Measurements from ENCODE around the gene ADAM12.
"Not testable (repeated sequence)": the region's sequence is repeated elsewhere in the genome, so short reads cannot be mapped to it uniquely, and the experiment has no call there.

ADAM12 gene

GRCh38 chr10:126405239-126405775, 17.0 kb upstream of the ADAM12 start:
- no peak for DNase-seq

GRCh38 chr10:126402721-126403695, 14.7 kb upstream of the ADAM12 start:
- DNase-seq: no peak

DNA sequence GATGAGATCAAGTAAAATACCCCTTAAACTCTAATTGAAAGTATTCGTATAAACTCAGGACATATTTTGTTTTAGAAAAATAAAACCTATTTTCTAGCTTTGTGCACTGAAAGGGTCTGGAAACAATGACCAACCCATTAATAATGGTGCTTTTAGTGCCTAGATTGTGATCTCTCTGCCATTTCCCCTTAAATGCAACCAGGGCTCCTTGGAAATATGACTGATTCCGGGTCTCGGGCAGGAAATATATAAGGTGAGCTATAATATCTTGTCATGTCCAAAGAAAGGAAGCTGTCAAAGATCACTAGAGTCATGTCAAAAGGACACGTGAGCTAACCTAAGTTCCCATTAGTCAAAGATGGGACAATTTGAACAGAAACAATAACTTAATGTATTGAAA, 12.4 kb upstream of the ADAM12 start:
- DNase-seq: no peak

- DNase-seq: no peak
These were observed 10.6 kb upstream of the ADAM12 start for GRCh38 chr10:126398924-126399323.

DNA sequence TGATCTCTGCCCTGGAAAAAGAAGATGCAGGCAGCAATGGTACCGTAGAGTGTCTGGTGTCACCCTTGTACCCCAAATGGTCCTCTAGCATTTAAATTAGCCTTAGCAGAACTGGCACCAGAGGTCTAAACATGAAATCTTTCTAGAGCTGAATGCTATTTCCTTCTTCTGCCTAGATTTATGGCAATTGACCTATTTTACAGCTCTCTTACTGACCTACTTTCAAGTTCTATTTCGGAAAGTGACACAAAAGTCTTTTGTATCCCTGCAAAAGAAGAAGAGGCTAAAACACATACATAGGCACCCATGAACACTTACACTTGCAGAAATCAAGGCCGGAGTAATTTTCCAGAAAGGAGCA, 10.1 kb upstream of the ADAM12 start:
- DNase-seq: no peak

- DNase-seq: no peak
These were observed 9.5 kb upstream of the ADAM12 start for GRCh38 chr10:126397640-126398382.

DNA sequence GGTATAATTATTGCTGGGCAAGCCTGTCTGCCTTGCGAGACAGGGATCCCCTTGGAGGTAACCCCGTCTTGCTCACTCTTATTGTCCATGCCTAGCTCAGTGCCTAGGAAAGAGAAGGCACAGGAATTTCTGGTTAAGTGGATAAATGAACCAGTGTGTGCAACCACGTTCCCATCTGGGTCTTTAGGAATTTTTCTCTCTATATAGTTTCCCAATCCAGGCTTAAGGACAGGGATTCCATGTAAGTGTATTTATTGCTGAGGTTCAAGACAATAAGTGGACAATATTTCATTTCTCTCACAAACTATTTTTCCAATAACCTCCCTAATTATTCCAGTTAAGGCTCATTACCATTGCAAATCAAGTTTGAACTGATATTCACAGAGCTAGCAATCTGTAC, 8.9 kb upstream of the ADAM12 start:
- no peak for DNase-seq

- DNase-seq: no peak
These were observed 6.7 kb upstream of the ADAM12 start for GRCh38 chr10:126394948-126395347.

GRCh38 chr10:126393076-126393475, 4.8 kb upstream of the ADAM12 start:
- DNase-seq: no peak

DNA sequence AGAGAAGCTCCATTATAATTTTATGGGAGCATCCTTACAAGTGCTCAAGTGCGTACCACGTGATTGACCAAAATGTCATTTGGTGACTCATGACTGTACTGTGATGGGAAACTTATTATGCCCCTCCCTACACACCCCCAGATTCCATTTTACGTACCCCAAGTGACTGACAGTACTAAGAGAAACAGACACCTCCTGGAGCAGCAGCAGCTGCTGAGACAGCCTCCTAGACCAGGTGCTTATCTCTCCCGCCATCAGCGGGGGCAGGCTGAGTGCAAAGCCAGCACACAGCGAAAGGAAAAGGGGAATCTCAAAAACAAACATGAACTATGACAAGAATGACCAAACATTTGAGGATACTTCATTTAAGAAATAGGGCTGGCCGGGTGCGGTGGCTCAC, 4.2 kb upstream of the ADAM12 start:
- DNase-seq: no peak

GRCh38 chr10:126392068-126392467, 3.8 kb upstream of the ADAM12 start:
- DNase-seq: no peak

- no peak for DNase-seq
These were observed 3.1 kb upstream of the ADAM12 start for GRCh38 chr10:126391192-126391885.

GRCh38 chr10:126390324-126390723, 2.0 kb upstream of the ADAM12 start:
- DNase-seq: no peak

- peak; percentile 54 for DNase-seq
These were observed 996 bp downstream of the ADAM12 start for GRCh38 chr10:126387041-126387921.

DNA sequence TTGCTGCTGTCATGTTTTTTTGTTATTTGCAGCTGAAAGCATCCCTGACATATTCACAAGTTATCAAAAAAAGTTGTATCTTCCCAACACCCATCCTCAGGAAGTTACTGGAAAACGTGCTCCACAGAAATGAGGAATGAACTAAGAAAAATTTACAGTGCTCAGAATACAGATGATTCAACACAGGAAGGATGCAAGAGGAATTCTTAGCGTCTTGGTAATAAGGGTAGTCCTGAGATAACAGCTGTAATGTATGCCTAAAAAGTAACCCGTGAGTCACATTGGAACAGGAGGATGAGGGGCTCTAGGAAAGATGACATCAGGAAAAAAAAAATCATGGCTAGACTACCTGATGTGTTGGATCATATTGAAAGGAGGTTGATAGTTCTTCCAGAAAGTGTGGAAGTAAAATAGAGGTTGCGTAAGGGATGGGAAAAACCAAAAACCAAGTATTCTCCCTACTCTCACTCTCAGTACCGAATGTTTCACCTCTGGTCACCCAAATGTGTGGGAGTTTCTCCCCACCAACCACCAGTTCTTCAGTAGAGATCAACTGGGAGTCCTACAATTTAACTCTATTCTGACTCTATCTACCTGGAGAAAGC, 3.9 kb downstream of the ADAM12 start:
- DNase-seq: no peak

GRCh38 chr10:126380352-126381076, 7.8 kb downstream of the ADAM12 start:
- no peak for DNase-seq

DNA sequence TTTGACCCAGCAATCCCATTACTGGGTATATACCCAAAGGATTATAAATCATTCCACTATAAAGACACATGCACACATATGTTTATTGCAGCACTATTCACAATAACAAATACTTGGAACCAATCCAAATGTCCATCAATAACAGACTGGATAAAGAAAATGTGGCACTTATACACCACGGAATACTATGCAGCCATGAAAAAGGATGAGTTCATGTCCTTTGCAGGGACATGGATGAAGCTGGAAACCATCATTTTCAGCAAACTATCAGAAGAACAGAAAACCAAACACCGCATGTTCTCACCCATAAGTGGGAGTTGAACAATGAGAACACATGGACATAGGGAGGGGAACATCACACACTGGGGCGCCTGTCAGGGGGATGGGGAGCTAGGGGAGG, 9.1 kb downstream of the ADAM12 start:
- DNase-seq: not testable (repeated sequence)

DNA sequence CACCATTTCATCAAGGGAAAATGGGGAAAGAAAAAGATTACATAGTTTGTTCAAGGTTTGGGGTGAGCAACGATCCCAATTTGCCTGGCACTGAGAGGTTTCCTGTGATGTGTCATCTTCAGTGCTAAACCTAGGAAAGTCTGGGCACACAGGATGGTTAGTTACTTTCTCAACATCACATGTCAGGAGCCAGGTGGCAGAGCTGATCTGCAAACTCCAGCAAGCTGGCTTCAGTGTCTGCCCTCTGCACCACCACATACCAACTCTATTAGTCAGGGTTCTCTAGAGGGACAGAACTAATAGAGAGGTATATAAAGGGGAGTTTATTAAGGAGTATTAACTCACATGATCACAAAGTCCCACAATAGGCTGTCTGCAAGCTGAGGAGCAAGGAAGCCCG, 11.3 kb downstream of the ADAM12 start:
- no peak for DNase-seq

DNA sequence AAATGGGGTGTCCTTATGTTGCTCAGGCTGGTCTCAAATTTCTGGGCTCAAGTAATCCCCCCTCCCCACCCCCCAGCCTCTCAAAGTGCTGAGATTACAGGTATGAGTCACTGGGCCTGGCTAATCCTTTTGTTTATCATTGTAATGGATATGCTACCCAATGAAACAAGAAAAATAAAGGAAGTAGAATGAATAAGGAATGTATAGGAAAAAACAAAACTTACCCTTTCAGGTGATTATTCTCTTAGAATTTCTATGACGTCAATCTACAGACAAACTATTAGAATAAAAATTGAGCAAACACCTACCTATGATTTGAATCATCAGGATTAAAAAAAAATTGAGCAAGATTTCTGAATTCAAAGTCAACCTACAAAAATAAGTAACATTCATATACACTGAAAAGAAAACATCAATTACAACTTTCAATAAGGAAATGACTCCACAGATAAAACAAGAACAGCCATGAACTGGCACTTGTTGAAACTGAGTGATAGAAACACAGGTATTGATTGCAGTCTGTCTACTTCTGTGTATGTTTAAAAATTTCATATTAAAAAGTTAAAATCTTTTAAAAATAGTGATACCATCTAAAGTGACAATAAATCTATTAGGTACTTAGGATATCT, 12.2 kb downstream of the ADAM12 start:
- DNase-seq: no peak

- no peak for DNase-seq
These were observed 13.0 kb downstream of the ADAM12 start for GRCh38 chr10:126375299-126375698.

DNA sequence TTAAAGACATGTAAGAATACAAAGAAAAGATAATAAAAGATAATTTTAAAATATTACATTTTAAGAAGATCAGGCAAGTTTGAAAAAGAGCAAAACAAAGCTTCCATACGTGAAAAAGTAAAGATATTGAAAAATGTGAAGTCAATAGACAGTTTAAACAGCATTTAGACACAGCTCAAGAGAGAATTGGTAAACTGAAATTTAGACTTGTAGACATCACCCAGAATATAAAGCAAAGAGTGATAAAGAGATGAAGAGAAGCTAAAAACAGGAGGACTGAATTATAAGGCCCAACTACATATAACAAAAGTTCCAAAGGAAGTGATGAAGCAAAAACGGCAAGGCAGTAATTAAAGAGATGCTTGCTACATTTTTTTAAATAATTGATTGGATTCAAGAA, 13.8 kb downstream of the ADAM12 start:
- no peak for DNase-seq

All from NCI-H510A treated with DMSO at 0.1 percent for 48 hours (cell line).